Stimulated activated naive CD8-positive, alpha-beta T cell treated with anti-CD3 and anti-CD28 coated beads, Interleukin-15, amount 100 ng/mL, for 72 hours (primary cell): ENCODE data around the gene TEAD1.

Experiments
- ATAC-seq: fragments of 150-1000 bp; cut with Tn5 transposase; 2 replicates; pipeline ENCODE4 v1.10.0; 2021; ENCODE audit warnings: mild to moderate bottlenecking, moderate library complexity
- DNase-seq, 2 donors: peaks; one replicate each; pipeline ENCODE4 v3.0.0; 2021 to 2022
- H3K27ac Mint-ChIP-seq, 2 donors: one replicate each; pipeline ENCODE4 v1.8.0; 2022; ENCODE audit warnings: mild to moderate bottlenecking in 2 of 2, mixed read lengths in 2 of 2, moderate library complexity in 2 of 2
- H3K27me3 Mint-ChIP-seq: one replicate; pipeline ENCODE4 v1.8.0; 2022; ENCODE audit warnings: mixed read lengths
- H3K4me1 Mint-ChIP-seq: one replicate; pipeline ENCODE4 v1.8.0; 2022; ENCODE audit warnings: mild to moderate bottlenecking, mixed read lengths
- H3K4me3 Mint-ChIP-seq, 2 donors: one replicate each; pipeline ENCODE4 v1.8.0; 2022; ENCODE audit warnings: mild to moderate bottlenecking in 2 of 2, mixed read lengths in 2 of 2, moderate library complexity in 1 of 2
- H3K9me3 Mint-ChIP-seq, 2 donors: one replicate each; pipeline ENCODE4 v1.8.0; 2022; ENCODE audit warnings: mixed read lengths in 2 of 2

The TEAD1 gene

DNA sequence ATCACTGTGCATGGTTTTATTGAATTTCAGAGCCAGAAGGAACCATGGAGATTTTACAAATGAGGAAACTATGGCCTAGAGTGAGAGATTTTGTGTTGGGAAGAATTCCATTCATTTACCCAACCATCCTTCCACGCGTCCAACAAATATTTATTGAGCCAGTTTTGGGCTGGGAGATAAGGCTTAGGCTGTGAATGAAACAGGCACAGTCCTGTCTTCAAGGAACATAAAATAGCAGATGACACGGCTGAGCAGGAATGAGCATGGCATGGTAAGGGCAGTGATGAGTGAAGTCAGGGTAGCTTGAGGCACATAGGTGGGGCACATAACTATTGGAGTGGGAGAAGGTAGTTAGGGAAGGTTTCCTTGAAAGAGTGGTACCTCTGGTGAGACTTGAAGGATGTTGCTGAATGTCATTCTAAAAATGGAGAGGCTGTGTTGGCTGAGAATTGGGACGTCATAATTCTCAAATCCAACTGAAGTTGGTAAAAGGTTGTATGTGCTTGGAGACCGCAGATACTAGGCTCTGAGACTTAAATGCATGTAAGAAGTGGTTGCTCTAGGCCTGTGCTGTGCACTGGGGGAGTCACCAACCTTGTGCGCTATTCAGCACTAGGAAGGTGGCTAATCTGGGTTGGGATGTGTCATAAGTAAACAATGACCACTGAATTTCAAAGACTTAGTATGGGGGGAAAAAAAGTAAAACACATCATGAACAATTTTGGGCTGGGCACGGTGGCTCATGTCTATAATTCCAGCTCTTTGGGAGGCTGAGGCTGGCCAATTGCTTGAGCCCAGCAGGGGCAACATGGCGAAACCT lies 51.9 kb downstream of the TEAD1 start:
- Mint-ChIP-seq H3K9me3 (no peaks in the 10 kb centered on the region), H3K4me3 (no peak overlapping the region), H3K4me1 (no peaks in the 10 kb centered on the region), H3K27me3 (peaks cover 87% of the 10 kb centered on the region), H3K27ac (no peak overlapping the region)
- DNase-seq (no peak), ATAC-seq (no peak)

DNA sequence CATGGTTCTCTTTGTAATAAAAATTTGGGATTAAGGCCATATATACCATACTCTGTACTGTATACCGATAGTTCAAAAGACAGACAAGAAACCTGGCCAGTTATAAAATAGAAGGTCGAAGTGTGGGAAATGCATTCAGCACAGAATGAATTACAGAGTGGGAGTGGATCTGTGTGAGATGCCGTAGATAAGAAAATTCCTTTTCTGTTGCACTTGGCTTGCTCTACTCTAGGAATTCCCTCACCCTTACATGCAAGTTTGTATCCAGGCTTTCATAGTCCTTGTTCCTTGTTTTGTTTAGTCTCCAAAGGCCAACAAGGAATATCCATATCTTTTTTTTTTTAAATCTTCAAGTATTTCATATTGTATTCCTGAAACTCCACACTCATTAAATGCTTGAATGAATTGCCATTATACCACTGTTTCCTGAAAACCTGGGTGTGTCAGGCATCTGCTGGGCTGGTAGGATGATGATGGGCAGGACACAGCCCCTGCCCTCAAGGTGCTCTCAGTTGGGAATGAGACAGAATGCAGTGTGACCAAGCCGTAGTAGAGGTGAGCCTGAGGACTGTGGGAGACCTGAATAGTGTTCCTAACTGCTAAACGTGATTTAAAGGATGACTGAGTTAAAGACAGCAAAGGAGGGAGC lies 53.5 kb downstream of the TEAD1 start:
- Mint-ChIP-seq H3K9me3 (no peaks in the 10 kb centered on the region), H3K27me3 (peaks cover 77% of the 10 kb centered on the region), H3K4me1 (no peaks in the 10 kb centered on the region), H3K27ac (no peak overlapping the region), H3K4me3 (no peak overlapping the region)
- ATAC-seq = no peak
- DNase-seq = no peak

DNA sequence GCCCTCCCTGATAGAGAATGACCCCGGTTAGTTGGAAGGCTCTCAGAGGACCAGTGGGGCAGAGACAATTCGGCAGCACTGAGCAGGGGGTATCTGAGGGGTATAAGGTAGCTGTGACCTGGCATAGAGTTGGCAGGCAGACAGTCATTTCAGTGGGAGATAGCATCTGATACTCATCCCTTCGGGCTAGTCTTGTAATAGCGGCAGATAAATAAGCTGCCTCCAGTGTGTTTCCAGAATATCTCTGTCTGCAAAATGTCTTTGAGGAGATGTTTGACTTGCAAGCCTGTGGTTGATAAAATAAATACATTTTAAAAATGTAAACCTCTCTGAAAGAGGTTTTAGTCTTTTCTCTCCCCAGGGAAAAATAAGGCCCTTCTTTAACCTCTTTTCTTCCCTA lies 54.2 kb downstream of the TEAD1 start:
- H3K27ac Mint-ChIP-seq = no peak overlapping the region
- H3K27me3 Mint-ChIP-seq = peaks cover 70% of the 10 kb centered on the region

DNA sequence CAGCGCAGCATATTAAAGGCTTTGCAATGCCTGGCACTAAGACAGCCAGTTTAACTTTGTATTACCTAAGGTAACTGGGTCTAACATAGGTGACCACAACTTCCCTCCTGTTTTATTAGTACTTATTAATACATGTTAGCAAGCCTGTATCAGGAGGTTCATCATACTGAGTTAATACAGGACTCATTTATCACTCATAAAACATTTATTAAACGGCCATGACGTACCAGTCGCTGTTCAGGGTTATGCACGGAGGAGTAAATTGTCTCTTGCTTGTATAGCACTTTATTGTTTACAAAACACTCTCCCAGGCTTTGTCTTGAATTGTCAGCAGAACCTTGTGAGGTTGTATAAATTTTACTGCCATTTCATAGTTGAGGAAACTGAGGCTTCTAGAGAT lies 55.7 kb downstream of the TEAD1 start:
- DNase-seq (no peak), ATAC-seq (no peak)
- Mint-ChIP-seq H3K9me3 (no peaks in the 10 kb centered on the region), H3K27ac (no peak overlapping the region), H3K27me3 (peaks cover 55% of the 10 kb centered on the region), H3K4me3 (no peak overlapping the region), H3K4me1 (no peaks in the 10 kb centered on the region)

More for the DNA sequence above, 54.2 kb downstream of the TEAD1 start:
- Mint-ChIP-seq H3K4me3 (no peak overlapping the region), H3K4me1 (no peaks in the 10 kb centered on the region), H3K9me3 (no peaks in the 10 kb centered on the region)
- ATAC-seq (no peak), DNase-seq (no peak)

DNA sequence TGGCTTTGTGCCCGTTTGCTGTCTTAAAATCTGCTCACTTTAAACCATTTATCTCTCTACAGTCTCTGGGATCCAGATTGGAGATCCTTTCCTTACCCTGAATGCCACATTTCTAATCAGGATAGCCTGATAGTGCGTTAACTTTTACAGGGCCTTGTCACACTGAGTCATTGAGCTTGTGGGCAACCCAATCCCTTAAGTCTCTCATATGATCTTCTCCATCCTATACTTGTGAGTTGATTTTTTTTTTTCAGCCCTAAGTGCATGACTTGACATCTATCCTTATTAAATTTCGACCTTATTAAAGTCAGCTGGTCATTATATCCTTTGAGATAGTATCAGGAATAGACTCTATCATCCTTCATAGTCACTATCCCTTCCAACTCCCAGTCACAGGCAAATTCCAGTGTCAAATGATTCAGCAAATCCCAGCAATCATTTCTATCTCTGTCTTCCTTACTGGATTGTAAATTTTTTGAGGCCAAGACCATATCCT lies 57.7 kb downstream of the TEAD1 start:
- Mint-ChIP-seq H3K4me1 (no peaks in the 10 kb centered on the region), H3K27ac (no peak overlapping the region), H3K9me3 (no peaks in the 10 kb centered on the region), H3K4me3 (no peak overlapping the region), H3K27me3 (peaks cover 35% of the 10 kb centered on the region)
- ATAC-seq = no peak
- no peak for DNase-seq

DNA sequence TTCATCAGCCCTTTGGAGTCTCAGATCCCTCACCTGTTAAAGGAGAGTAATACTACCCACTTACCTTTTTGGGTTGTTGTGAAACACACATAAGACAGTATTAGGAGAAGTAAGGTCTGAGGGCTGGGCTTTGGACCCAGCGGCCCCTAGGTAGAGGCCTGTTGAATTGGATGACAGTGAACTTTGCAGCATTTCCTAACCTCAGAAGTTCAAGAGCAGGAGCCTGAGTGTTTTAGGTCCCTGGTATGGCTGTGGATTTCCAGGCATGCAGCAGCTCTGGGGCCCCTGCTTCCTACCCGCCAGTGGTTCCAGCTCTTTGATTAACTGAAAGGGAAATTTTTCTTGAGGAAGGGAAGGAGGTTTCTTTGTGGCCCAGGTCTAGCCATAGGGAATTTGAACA lies 58.9 kb downstream of the TEAD1 start:
- Mint-ChIP-seq H3K4me3 (no peak overlapping the region), H3K9me3 (no peaks in the 10 kb centered on the region), H3K27me3 (peaks cover 30% of the 10 kb centered on the region), H3K27ac (no peak overlapping the region), H3K4me1 (no peaks in the 10 kb centered on the region)
- no peak for ATAC-seq
- DNase-seq = no peak

DNA sequence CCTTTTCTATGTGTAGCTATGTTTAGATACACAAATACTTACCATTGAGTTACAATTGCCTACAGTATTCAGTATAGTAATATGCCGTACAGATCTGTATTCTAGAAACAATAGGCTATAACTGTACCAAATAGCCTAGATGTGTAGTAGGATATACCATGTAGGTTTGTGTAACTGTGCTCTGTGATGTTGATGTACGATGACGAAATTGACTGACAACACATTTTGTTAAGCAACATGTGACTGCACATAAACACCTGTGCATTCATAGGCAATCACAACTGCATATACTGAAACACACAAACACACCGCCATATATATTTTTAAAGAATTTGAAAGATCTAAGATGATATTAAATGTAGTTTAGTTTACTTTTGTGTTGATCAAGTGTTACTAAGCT lies 60.4 kb downstream of the TEAD1 start:
- no peaks in the 10 kb centered on the region for H3K4me1 Mint-ChIP-seq
- peaks cover 25% of the 10 kb centered on the region for H3K27me3 Mint-ChIP-seq
- no peak overlapping the region for H3K27ac Mint-ChIP-seq
- ATAC-seq = no peak
- H3K4me3 Mint-ChIP-seq = no peak overlapping the region
- H3K9me3 Mint-ChIP-seq = peaks cover 0 to 4% of the 10 kb centered on the region in 2 donors
- DNase-seq = no peak

DNA sequence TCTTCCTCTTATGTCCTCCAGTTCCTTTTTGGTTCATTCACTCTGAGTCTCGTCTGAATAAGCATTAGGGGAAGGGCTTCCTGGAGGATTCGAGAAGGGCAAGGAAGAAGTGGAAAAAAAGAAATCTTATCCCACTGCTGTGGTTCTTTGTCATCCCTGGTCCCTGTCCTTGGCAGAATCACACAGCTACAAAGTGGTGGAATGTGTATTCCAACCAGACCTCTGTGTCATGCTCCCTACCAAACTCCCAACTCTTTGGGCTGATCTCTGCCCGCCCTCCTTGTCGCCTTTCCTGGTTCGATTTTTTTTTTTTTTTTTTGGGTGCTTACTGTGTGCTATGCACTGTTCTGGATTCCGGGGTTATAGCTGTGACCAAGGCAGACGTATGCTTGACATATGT lies 61.0 kb downstream of the TEAD1 start:
- Mint-ChIP-seq H3K27me3 (peaks cover 30% of the 10 kb centered on the region), H3K27ac (no peak overlapping the region), H3K4me1 (no peaks in the 10 kb centered on the region), H3K9me3 (peaks cover 0 to 10% of the 10 kb centered on the region in 2 donors), H3K4me3 (no peak overlapping the region)
- ATAC-seq = no peak
- no peak for DNase-seq

DNA sequence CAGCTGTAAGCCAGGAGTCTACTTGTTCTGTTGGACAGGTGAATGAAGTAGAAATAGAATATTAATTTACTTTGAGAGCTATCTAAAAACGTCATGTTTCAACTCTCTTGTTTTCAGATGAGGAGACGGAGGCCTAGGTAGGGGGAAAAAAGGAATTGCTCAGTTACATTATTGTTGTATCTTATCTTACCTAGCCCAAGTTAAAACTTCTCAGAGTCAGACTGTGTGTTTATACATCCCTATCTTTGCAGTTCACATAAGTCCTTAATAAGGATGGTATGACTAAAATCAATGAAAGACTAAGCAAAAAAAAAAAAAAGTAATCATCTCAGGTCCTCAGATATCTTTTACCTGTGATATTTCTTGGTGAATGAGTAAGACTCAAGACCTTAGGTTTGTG lies 62.8 kb downstream of the TEAD1 start:
- DNase-seq = no peak
- Mint-ChIP-seq H3K27me3 (peaks cover 28% of the 10 kb centered on the region), H3K27ac (no peak overlapping the region), H3K4me1 (no peaks in the 10 kb centered on the region), H3K4me3 (no peak overlapping the region), H3K9me3 (peaks cover 0 to 15% of the 10 kb centered on the region in 2 donors)
- ATAC-seq = no peak

DNA sequence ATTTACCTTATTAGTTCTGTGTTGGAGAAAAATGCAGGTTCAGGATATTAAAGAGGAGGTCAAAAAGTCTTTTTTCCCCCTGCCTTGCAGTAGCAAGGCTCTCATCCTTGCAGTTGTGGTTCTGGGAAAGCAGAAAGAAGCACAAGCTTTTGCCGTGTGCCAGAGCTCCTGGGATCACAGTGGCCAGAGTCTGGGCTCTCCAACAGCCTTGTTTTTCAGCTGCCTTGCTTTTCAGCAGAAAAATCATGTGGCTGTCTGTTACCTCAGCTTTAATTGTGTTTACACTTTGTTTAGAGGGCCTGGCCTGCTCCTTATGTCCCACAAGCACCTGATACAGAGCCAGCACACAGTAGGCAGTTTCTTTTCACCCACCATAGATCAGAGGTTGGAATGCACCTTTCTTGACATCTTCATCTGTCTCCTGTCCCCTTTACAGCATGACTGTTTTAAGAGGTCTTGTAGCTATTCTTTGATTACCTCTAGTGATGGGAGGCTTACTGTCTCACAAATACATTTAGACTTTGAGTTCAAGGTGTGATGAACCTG lies 67.5 kb downstream of the TEAD1 start:
- H3K27ac Mint-ChIP-seq = no peak overlapping the region
- H3K4me3 Mint-ChIP-seq = no peak overlapping the region
- DNase-seq = no peak
- peaks cover 35% of the 10 kb centered on the region for H3K27me3 Mint-ChIP-seq
- H3K9me3 Mint-ChIP-seq = peaks cover 0 to 15% of the 10 kb centered on the region in 2 donors
- no peak for ATAC-seq
- H3K4me1 Mint-ChIP-seq = no peaks in the 10 kb centered on the region

DNA sequence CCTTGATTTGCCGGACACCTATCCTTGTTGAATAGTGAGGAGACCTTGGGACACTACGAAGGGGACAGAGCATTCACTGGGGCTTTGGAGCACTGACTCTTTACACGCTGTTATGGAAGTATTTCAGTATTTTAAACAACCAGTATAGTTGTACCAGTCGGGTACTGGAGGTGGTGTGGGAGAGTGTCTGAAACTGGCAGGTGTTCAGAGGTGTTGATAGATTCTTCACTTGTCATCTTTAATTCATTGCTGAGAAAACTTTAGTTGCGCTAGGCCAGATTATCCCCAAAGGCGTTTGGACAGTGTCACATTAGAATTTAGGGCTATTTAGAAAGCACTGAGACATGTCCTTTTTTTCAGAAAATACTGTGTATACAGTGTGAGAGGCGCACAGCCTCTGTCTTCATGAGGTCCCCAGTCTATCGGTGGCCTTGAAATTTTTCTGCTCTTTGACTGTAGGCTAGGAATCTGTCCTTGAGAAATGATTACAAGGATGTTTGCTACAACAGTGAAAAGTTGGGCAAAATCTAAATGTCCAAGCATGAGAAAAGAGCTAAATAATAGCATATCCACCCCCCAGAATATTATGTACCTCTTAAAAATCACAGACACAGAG lies 69.7 kb downstream of the TEAD1 start:
- Mint-ChIP-seq H3K4me3 (no peak overlapping the region), H3K27me3 (peaks cover 38% of the 10 kb centered on the region), H3K9me3 (peaks cover 0 to 15% of the 10 kb centered on the region in 2 donors), H3K4me1 (no peaks in the 10 kb centered on the region), H3K27ac (no peak overlapping the region)
- DNase-seq = no peak
- ATAC-seq = no peak

DNA sequence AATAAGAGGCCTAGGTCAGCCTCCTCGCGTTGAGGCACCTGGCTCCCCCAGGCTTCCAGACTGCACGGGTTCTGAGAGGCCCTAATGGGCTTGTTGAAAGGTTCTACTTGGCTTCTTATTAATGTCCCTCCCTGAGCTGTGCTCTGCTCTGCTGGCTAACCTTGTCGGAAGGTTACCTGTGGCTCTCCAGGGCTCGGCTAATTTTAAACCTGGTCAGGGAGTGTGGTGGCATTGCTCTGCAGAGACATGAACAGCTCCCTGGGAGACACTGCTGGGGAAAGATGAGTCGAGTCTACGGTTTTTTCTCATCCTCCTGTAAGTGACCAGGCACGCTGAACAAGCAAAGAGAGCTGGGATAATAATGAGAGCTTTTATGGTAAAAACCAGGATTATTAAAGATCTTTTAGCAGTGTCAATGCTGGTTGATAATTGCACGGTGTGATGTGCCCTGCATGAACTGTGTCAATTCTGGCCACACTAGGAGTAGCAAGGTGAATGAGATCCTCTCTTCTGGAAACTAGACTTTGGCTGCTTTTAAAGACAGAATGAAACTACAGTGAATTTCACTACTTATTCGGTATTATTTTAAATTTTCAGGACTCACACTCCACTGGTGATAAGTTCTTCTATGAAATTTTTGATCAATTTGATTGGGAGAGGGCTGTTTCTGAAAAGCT lies 70.7 kb downstream of the TEAD1 start:
- no peaks in the 10 kb centered on the region for H3K4me1 Mint-ChIP-seq
- no peak for DNase-seq
- H3K4me3 Mint-ChIP-seq = no peak overlapping the region
- peaks cover 32% of the 10 kb centered on the region for H3K27me3 Mint-ChIP-seq
- H3K27ac Mint-ChIP-seq = no peak overlapping the region
- peaks cover 0 to 7% of the 10 kb centered on the region in 2 donors for H3K9me3 Mint-ChIP-seq
- ATAC-seq = no peak

DNA sequence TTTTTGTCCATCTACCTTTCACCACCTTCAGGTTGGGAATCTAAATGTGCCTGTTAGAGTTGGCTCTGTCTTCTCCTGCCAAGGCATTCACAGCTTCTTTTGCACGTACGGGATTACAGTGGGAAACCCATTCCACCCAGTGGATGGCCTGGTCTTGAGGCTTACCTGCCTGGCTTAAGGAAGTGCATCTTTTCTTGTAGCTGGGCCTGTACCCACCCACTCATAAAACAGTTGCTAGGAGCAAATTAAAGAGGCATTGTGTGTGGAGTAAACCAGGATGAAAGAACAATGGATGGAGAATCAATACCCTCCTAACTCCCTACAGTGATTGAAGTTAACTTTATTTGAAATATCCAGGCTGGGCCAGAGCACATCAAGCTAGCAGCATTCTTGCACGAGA lies 71.6 kb downstream of the TEAD1 start:
- no peak overlapping the region for H3K27ac Mint-ChIP-seq
- no peak for ATAC-seq
- no peak overlapping the region for H3K4me3 Mint-ChIP-seq
- H3K4me1 Mint-ChIP-seq = no peaks in the 10 kb centered on the region
- H3K9me3 Mint-ChIP-seq = no peaks in the 10 kb centered on the region
- no peak for DNase-seq
- H3K27me3 Mint-ChIP-seq = peaks cover 30% of the 10 kb centered on the region

DNA sequence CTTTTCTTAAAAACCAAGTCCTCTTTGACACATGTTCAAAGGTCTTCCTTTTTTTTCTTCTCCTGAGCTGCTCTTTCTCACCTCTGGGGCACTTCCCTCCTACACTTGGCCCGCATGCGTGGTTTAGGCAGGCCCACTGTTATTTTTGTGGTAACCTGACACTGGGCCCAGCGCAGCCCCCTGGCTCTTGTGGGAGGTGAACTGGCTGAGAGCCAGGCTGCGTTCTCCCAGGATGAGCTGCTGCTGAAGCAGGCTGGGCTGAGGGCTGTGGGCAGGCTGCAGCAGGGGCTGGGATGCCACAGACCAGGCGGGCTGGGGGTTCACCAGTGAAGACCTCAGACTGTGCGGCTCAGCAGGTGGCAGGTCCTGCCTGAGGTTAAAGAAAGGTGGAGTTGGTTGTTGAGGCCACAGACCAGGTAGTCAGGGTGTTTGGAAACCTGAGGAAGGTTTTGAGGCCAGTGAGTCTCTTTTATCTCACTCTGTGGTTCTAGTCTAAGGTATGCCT lies 72.4 kb downstream of the TEAD1 start:
- Mint-ChIP-seq H3K9me3 (no peaks in the 10 kb centered on the region), H3K27me3 (peaks cover 33% of the 10 kb centered on the region), H3K4me1 (no peaks in the 10 kb centered on the region), H3K4me3 (no peak overlapping the region), H3K27ac (no peak overlapping the region)
- DNase-seq = no peak
- ATAC-seq = no peak

DNA sequence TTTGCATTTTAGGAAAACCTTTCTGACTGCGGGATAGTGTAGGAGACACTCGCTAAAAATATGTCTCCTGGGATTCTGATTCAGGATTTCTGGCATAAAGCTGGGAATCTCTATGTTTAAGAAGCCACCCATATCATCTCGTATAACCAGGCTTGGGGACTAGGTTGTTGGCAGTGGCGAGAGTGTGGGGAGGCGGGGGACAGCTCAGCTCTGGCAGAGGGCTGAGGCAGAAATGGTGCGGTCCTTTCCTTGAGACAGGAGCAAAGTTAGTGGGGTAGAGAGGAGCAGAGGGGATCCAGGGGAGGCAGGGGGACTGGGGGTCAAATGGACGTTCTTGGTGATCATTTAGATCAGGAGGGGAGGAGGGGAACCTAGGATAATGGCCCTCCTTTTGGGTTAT lies 74.3 kb downstream of the TEAD1 start:
- H3K4me3 Mint-ChIP-seq = no peak overlapping the region
- DNase-seq (no peak), ATAC-seq (no peak)
- H3K27me3 Mint-ChIP-seq = peaks cover 29% of the 10 kb centered on the region
- no peaks in the 10 kb centered on the region for H3K4me1 Mint-ChIP-seq
- H3K9me3 Mint-ChIP-seq = no peaks in the 10 kb centered on the region
- H3K27ac Mint-ChIP-seq = no peak overlapping the region
